ENCODE results near the gene MYL4.
"Not testable (repeated sequence)": the region's sequence is repeated elsewhere in the genome, so short reads cannot be mapped to it uniquely, and the experiment has no call there.

MYL4 gene

DNA sequence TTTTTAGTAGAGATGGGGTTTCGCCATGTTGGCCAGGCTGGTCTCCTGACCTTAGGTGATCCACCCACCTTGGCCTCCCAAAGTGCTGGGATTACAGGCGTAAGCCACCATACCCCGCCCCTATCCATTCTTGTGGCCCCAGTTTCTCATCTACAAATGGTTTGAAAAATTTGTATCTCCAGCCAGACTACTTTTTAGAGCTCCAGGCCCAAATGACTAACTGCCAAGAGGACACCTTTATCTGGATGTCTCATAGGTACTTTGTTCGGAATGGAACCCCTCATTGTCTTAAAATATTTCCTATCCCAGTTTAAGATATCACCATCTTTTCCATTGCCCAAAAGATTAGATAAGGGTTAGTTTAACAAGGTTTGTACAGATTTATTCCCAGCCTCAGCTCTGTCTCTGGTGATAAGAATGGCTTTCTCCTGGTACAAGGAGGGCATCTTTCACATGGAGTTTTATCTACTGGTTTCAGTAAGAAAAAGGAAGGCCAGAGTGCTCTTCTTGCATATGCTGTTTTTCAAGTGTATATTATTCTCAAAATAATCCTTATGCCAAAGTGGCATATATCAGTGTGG is 15.1 kb upstream of the MYL4 start:
- DNase-seq (ENCODE audit: low spot score), result no peak

DNA sequence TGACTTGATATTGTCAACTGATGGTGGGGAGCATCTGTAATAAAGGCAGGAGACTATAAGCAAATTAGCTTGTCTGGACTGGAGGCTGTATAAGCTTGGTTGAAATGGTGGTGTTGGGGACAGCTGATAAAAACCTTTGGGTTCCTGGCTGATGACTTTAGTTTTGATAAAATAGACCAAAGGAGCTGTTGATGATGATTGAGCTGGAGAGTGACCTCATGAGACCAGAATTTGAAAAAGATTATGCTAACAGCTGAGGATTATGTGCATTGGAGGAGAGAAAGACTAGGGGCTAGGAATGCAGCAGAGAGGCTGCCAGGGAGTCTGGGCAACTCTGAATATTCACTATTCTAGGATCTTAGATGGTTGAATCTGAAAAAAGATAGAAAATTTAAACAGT is 11.3 kb upstream of the MYL4 start:
- DNase-seq (ENCODE audit: low spot score), result no peak

DNA sequence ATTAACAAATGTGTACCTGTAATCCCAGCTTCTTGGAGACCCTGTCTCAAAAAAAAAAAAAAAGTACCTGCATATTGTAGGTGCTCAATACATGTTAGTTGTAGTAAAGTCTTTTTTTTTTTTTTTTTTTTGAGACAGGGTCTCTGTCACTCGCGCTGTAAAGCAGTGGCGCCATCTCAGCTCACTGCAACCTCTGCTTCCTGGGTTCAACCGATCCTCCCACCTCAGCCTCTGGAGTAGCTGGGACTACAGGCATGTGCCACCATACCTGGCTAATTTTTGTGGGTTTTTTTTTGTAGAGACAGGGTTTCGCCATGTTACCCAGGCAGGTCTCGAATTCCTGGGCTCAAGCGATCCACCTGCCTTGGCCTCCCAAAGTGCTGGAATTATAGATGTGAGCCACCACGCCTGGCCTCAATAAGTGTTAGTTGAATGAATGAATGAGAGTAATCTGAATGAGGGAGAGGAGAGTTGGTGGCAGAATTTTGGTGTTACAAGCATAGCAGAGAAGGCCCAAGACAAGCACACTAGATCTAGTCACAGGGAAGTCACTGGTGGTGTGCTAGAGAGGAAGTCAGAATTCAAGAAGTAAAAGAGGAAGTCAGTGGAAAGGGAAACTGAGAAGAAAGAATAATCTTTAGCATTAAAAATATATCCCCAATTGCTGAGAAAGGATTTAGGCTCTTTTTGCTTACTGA is 9.4 kb upstream of the MYL4 start:
- DNase-seq (ENCODE audit: low spot score), result no peak

DNA sequence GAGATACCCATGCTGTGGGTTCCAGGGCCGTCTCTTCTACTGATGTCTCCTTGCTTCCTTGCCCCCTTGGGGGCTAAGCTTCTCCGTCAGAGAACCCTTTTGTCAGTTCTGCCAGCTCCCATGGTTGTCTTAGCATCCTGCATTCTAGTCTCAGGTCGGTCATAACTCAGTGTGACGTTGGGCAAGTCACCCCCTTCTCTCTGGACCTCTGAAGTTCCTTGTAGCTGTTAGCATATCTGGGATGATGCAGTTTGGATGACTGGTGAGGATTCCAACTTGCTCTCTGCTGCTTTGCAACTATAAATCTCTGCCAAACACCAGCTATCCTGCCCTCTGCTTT is 8.9 kb upstream of the MYL4 start:
- DNase-seq (ENCODE audit: low spot score), result no peak

DNA sequence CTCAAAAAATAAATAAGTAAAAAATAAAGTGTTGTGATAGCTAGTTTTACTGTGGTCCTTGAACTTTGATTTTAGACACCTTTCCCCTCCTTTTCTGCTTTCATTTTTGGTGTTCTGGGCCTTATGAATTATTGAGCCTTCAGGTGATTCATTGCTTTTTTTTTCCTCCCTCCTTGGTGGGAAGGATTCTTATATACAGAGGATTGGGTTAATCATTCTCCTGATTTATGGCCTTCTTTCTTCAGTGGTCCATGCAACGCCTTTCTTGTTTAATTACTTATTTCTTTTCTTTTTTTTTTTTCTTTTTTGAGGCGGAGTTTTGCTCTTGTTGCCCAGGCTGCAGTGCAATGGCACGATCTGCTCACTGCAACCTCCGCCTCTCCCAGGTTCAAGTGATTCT is 8.0 kb upstream of the MYL4 start:
- DNase-seq (ENCODE audit: low spot score), result no peak

DNA sequence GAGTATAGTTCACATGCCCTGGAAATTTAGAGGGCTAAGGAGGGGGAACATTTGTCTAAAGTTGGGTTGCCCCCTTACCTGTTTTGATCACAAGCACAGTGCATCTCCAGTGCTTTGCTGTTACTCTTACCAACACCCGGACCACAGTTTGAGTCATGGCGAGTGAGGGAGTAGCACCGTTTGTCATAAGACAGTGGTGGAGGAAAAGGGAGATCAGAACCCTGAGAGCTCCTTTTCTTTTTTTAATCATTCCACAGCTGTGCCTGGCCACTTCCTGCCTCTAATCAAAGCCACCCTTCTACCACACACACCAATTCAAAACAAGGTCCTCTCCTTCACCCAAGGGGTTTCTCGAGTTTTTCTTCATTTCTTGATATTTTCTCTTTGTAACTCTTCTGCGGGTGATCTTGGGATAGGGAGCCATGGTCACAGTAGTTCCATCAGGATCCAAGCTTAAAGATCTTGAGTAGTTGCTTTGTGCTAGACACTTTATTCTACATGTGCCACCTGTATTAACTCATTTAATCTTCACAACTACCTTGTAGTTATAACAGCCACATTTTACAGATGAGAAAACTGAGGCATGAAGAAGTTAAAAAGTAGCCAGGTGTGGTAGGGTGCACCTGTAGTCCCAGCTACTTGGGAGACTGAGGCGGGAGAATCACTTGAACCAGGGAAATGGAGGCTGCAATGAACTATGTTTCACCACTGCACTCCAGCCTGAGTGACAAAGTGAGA is 5.0 kb upstream of the MYL4 start:
- no peak for DNase-seq (ENCODE audit: low spot score)

DNA sequence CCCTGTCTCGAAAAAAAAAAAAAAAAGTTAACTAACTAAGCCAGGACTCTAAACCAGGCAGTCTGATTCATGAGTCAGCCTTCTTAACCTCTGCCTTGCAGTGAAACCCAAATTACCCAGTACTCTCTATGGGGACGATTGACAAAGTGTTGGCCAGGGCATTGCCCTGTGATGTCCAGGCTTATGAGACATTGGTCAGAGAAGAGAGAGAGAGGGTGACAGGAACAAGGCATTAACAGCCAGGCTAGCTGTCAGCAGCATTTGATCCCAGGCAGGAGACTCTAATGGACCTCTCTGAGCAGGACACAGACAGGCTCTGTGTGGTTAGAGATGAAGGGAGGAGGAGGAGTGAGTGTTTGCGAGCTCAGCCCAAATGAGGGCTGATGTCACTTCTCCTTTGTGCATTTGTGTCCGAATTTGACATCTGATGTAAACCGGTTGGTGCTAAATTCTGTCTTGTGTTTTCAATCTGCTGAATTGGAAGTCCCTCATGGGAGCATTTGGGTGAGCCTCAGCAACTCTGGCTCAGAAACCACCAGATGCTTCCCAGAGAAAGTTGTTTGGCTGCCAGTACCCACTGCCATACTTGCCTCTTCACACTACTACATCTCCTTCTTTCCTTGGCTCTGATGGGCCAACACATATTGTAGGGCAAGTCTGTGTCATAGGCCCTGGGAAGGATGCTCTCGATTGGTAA is 4.3 kb upstream of the MYL4 start:
- DNase-seq (ENCODE audit: low spot score), result peak; percentile 50

DNA sequence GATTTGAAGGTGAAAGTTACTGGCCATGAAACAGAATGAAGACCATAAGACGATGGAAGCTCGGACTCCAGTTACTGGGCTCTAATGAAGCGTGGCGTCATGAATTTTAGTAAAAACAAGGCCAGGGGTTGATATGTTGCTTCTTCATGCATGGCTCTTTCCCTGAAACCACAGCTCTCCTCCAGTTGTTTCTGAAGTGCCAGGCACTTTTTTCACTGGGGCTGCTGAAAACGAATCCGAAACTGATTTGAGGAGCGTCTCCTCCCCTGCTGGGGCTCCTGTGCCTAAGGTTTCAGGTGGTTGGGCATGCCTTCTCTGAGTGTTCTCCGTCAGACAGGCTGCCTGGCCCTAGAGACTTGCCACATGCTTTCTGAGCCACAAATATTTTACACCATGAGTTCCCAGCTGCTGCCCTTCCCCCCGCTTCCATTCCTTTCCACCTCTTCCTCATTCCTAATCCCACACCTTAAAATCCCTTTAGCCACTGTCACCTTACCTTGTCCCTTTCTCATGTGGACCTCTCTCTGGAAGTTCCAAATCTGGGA is 3.7 kb upstream of the MYL4 start:
- DNase-seq (ENCODE audit: low spot score), result peak; percentile 92

DNA sequence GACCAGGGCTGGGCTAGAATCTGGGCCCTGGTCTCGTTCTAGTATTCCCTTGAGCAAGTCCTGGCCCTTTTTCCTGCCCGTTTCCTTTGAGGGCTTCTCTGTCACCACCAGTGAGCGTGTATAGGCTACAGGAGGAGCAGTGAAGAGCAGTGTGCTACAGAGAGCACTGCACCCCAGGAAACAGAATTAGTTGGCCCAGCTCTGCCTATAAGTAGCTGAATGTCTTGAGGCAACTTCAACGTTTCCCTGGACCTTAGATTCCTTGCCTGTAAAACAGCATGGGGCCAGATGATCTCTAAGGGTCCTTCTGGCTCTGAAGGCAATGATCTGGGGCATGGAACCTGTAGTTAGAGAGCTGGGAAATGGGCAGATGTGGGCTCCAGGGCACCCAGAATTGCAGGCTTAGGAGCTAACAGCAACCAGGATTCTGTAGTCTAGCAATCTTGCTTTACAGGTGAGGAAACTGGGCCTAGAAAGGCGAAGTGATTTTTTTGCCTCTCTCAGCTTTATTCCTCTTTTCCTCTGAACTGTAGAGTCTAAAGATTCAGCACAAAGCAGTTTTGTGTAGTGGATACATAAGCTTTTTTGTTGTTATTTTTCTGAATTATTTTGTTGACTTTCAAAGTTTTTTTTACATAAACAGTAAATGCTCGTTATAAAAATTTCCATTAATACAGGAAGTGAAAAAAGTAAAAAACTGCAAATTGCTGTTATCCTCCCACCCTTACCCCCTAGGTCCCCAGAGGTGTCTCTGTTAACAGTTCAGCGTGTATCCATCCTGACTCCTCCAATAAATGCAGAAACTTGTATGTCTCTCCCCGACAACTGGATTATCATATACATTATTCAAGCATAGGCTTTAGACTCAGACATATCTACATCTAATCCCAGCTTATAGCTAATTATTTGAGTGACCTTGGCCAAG is 1.7 kb upstream of the MYL4 start:
- DNase-seq (ENCODE audit: low spot score), result no peak

DNA sequence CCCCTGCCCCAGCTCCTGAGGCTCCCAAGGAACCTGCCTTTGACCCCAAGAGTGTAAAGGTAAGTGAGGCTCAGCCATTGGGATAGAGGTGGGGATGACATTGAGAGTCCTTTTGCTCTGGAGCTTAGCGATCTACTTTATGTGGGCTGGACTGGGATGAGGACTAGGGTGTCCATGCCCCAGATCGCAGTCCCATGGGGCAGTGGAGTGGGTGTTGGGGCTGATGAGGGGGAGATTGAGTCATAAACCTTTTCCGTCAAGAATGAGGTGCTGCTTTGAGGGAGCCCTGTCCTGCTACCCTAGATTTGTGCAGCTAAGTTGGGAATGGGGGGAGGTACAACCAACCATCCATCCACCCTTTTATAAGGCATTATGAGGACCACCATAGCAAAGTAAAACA is 351 bp downstream of the MYL4 start:
- DNase-seq (ENCODE audit: low spot score), result no peak

DNA sequence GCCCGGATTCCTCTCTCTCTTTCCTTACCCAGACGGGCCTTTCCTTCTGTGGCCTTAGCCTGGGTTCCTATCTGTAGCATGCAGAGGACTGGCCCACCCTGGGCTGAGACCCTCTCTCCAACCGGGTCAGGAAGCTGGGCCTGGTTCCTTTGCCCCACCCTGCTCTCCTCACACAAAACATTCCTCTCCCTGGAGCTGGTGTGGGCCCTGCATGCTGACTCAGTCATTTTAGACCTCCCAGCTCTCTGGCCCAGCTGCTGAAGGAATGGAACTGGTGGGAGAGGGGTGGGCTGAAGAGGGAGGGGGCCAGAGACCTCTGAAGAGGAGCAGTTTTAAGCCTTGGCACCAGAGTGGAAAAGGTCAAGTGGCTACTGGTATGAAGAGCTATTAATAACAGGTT is 957 bp downstream of the MYL4 start:
- no peak for DNase-seq (ENCODE audit: low spot score)

DNA sequence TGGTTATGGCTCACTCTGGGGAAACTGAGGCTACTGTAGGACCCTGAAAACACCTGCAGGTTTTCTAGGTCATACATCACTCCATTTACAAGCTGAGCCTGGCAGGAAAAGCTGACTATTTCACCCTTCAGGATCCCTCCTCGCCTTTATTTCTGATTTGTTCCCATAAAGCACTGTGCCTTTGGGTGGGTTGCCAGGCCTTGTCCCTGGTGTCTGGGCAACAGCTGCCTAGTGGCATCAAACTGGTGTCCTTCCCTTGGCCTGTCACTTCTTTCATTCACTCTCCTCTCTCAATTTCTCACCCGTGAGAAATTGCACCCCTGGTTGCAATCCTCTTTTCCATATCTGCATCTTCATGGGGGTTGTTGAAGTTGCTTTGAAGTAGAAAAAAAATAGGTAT is 1.6 kb downstream of the MYL4 start:
- no peak for DNase-seq (ENCODE audit: low spot score)

DNA sequence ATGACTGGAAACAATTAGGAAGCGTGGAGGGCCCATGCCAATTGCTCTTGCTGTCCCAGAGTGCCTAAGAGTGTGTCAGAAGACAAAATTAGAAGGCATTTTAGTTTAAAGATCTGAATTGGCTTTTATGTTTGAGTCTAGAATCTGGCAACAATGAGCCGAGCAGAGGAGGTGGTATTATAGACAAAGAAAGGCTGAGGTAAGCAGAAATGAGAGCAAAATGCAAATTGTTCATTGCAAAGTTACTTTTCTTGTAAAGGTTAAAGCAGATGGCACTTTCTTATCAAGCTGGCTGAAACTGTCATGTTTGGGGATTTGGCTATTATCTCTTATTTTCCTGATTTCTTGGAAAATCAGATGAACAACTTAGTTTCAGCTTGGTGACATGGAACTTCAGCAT is 3.3 kb downstream of the MYL4 start:
- no peak for DNase-seq (ENCODE audit: low spot score)

DNA sequence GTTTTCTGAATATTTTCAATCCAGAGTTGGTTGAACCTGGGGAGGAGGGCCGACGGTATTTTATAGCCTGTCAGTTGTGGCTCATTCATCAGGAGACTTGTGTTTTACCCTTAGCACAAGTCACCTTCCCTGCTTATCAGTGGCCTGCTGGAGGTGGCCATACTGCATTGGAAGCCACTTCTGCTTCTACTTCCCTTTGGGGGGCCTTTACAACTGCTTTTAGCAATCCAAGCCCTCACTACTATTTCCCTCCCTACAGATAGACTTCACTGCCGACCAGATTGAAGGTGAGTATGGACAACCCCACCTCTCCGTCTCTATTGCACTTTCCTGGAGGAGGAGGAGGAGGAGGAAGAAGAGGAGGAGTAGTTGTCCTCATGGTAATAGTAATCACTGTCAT is 4.4 kb downstream of the MYL4 start:
- no peak for DNase-seq (ENCODE audit: low spot score)

DNA sequence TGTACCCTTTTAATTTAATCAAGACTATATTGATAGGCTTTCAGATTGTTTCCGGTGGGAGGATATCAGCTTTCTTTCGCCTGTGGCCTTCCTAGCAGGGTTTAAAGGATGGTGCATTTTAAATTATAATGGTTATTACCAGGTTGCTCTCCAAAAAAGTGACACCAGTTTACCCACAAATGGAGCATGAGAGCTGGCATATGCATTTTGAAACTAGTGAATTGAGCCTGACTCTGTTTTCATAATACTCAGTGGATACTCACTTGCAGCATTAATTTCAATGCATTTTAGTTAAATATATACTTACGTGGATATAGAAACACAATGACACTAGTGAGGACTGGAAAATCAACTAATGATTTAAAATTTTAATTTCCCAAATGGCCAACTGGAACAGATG is 5.8 kb downstream of the MYL4 start:
- DNase-seq (ENCODE audit: low spot score), result no peak

DNA sequence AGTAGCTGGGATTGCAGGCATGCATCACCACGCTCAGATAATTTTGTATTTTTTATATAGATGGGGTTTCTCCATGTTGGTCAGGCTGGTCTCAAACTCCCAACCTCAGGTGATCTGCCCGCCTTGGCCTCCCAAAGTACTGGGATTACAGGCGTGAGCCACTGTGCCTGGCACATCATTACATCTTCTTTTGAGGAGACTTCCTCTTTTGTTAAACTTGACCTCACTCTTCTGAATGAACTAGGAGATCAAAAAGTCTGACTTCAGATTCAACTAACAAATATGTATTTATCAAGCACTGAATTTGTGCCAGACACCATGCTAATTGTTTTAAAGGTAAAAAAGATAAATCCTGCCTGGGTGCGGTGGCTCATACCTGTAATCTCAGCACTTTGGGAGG is 7.7 kb downstream of the MYL4 start:
- not testable (repeated sequence) for DNase-seq (ENCODE audit: low spot score)

DNA sequence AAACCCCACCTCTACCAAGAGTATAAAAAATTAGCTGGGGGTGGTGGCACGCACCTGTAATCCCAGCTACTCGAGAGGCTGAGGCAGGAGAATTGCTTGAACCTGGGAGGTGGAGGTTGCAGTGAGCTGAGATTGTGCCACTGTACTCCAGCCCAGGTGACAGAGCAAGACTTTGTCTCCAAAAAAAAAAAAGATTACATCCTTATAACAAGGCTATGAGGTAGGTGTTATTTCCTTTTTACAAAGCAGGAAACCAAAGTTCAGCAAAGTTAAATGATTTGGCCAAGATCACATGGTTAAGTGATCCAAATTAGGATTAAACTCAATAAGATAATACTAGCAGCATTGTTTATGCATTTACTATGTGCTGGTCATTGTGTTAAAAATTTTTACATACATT is 8.1 kb downstream of the MYL4 start:
- DNase-seq (ENCODE audit: low spot score), result not testable (repeated sequence)

DNA sequence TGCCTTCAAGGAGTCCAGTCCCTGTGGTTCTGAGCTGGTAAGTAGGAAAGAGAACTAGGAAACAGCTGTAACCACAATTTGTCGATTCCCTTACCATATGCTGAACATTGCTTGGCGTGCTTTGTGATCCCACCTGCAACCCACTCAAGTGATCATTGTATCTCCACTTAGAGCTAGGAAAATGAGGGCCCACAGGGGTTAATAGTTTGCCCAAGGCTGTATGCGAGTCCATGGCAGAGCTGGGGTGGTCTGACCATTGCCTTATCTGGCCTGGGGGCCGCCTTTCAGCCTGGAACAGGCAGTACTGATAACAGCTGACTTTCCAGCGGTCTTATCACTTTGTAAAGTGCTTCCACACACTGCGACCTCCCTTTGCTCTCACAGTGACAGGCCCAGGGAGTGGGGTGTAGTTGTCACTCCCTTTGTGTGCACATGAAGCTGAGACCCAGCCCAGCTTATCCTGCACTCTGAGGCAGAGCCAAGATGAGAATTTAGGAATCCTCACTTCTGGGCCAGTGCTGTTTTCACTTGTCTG is 9.8 kb downstream of the MYL4 start:
- DNase-seq (ENCODE audit: low spot score), result no peak

DNA sequence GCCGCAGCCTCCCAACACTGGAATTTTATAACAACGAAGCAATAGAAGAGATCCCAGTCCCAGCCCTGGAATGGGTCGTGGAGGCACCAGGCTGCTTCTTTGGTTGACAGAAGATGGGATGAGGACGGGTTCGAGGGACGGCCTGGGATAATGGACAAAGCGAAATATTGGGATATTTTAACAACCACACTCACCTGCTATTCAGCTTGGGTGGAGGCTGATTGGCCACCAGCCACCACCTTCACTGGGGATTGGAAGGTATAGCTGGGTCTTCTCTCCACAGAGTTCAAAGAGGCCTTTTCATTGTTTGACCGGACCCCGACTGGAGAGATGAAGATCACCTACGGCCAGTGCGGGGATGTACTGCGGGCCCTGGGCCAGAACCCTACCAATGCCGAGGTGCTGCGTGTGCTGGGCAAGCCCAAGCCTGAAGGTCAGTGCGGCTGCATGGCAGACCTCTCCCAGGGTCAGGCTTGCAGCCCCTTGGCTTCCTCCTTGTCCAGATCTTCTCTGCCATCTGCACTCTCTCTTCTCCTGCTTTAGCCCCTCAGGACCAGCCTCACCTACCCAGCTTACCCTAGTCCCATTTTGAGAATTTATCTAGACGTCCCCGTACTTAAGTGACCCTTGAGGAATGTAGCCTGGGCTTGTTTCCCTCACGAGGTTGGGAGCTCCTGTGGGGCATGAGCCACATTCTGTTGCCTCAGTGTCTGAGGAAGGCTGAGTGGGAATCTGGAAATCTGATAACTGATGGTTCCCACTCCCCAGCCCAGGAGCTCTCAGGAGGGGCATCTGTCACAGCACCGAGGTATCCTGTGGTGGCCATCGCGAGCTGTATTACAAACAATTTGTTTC is 10.7 kb downstream of the MYL4 start:
- no peak for DNase-seq (ENCODE audit: low spot score)

DNA sequence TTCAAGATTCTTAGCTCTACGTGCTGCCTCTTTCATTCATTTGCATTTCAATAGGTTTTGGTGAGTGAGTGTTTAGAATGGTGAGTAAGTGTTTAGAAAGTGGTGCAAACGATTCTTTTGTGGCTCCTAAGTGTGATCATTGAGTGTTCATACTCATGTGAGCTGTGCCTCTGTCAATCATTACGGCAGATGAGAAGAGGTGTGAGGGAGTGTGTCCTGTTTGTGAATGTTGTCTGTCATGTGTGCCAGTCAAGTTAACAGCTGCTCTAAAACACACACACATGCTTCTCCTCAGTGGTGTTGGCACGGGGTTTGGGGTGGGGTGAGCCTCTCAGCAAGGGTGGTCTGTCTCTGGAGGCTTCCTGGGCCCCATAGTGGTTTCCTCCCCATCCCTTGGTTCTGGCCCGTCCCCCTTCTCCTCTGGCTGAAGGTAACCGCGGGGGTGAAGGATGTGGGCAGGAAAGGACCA is 11.4 kb downstream of the MYL4 start:
- DNase-seq (ENCODE audit: low spot score), result no peak

All from SW480 (cell line).